MCF 10A (cell line): ENCODE results near the gene RHPN2. TPM values are rescaled to one million over a fixed set of nuclear protein-coding genes. Genes with fewer than 3 reads are reported as not detected.

Experiments
- BruUV-seq: library from RNA; stranded (reverse); fragments of 400-500 nt; replicated peaks from 2 replicates; lab custom pipeline; 2021; lab: Mats Ljungman, UMichigan
- CTCF ChIA-PET: fragments of 300-600 bp; sonication (Branson Sonifier 250); formaldehyde crosslinking; extraction: SDS; loops from one replicate; lab custom pipeline; 2021; ENCODE audit warnings: antibody characterized with exemption, inconsistent platforms; lab: Yijun Ruan, JAX
- POLR2A ChIA-PET: fragments of 300-600, 350-650 bp; sonication (Branson Sonifier 250); formaldehyde crosslinking; extraction: SDS; loops from one replicate; lab custom pipeline; 2020; ENCODE audit warnings: antibody characterized with exemption, inconsistent platforms; lab: Yijun Ruan, JAX
- DNase-seq: peaks from one replicate; pipeline ENCODE4 v3.0.0-alpha.2; 2018; ENCODE audit not compliant: unreplicated experiment
- H3K27ac Mint-ChIP-seq: one replicate; pipeline ENCODE4 v1.8.0; 2022; ENCODE audit warnings: mild to moderate bottlenecking, low read depth, mixed read lengths; ENCODE audit not compliant: unreplicated experiment
- H3K27me3 Mint-ChIP-seq: one replicate; pipeline ENCODE4 v1.8.0; 2022; ENCODE audit warnings: mixed read lengths; ENCODE audit not compliant: insufficient read depth, unreplicated experiment
- H3K36me3 Mint-ChIP-seq: one replicate; pipeline ENCODE4 v1.8.0; 2022; ENCODE audit warnings: mild to moderate bottlenecking, moderate library complexity, mixed read lengths; ENCODE audit not compliant: insufficient read depth, unreplicated experiment
- H3K4me1 Mint-ChIP-seq: one replicate; pipeline ENCODE4 v1.8.0; 2022; ENCODE audit warnings: mixed read lengths; ENCODE audit not compliant: insufficient read depth, unreplicated experiment
- H3K4me3 Mint-ChIP-seq: one replicate; pipeline ENCODE4 v1.8.0; 2022; ENCODE audit warnings: mild to moderate bottlenecking, moderate library complexity, mixed read lengths; ENCODE audit not compliant: unreplicated experiment
- H3K9me3 Mint-ChIP-seq: one replicate; pipeline ENCODE4 v1.8.0; 2022; ENCODE audit warnings: mixed read lengths; ENCODE audit not compliant: unreplicated experiment
- intact Hi-C: fragments of 100-400 bp; cut with micrococcal nuclease; formaldehyde crosslinking; loops from 2 replicates; pipeline ENCODE4 v1.14.1; 2022
- total RNA-seq: library from RNA; stranded (reverse); gene quantifications from 2 replicates; pipeline ENCODE4 v1.2.3, GENCODE V29; 2022
- TF ChIP-seq, protein P1 (sequence below): fragments of 200-600 bp; IDR thresholded peaks from one replicate; pipeline ENCODE4 v1.8.0; 2022; ENCODE audit warnings: antibody characterized with exemption, mild to moderate bottlenecking; ENCODE audit not compliant: unreplicated experiment

The RHPN2 gene
- total RNA-seq, 1 experiment from 2014 or later, result 5.5 TPM

DNA sequence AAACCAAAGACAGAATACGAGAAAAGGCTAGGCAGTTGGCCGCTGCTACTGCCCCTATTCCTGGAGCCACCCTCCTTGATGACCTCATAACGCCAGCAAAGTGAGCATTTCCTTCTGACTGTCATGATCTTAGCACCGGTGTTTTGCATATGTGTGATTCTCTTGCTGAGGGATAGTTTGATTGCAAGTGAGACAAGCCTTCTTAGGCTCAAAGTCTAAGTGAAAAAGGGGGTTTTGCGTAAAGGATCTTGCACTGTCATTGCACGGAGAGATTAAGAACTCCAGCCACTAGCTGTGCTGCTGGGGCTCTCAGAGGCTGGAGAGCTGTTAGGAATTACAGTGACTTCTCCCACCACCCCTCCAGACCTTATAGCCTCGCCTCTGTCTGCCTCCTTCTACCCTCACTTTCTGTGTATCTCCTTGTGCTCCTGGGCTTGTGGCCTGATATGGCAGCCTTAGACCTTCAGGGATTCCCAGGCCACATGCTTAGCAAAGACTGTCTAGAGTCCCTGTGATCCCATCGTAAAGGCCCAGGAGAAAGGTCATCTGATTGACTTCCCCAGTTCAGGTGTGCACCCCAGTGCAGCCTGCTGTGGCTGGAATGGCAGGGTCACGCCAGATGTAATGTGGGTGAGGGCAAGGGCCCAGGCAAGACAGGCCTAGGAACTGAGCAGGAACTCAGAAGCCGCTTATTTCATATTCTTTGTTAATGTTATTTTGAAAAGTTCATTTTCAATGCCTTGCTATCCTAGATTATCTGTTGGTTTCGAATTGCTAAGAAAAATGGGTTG is 28.9 kb upstream of the RHPN2 start:
- DNase-seq, result no peak
- intact Hi-C loops, result no loop called here
- Mint-ChIP-seq H3K27ac (no peak overlapping the region), H3K4me1 (peaks cover 12% of the 10 kb centered on the region), H3K4me3 (no peak overlapping the region), H3K9me3 (no peaks in the 10 kb centered on the region), H3K36me3 (peaks cover 75% of the 10 kb centered on the region), H3K27me3 (no peaks in the 10 kb centered on the region)
- no TSS peak for BruUV-seq
- ChIA-PET POLR2A (interaction anchor here (0.6 to 0.7 kb wide), 2 partner anchors 11 to 46 kb away, joined by 3 read pairs; no protein-coding TSS in a partner anchor), CTCF (no interaction called here)
- TF ChIP-seq, protein P1, sequence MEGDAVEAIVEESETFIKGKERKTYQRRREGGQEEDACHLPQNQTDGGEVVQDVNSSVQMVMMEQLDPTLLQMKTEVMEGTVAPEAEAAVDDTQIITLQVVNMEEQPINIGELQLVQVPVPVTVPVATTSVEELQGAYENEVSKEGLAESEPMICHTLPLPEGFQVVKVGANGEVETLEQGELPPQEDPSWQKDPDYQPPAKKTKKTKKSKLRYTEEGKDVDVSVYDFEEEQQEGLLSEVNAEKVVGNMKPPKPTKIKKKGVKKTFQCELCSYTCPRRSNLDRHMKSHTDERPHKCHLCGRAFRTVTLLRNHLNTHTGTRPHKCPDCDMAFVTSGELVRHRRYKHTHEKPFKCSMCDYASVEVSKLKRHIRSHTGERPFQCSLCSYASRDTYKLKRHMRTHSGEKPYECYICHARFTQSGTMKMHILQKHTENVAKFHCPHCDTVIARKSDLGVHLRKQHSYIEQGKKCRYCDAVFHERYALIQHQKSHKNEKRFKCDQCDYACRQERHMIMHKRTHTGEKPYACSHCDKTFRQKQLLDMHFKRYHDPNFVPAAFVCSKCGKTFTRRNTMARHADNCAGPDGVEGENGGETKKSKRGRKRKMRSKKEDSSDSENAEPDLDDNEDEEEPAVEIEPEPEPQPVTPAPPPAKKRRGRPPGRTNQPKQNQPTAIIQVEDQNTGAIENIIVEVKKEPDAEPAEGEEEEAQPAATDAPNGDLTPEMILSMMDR, result no peak

DNA sequence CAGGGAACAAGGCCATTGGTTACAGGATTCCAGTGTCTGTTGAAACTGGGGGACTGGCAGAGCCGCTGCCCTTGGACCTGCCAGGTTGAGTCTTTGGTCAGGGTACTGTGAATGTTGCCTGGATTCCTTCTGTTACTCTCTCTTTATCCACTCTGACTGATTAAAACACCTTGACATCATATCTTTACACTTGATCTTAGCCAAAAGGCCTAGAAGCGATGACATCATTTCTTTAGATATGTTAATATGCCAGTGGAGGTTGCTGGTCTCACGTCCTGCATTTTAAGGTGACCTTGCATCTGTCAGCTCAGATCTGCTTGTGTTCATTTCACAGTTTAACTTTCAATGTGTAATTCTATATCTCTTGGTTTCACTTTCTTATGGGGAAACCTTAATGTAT is 25.5 kb upstream of the RHPN2 start:
- intact Hi-C loops, result no loop called here
- DNase-seq, result no peak
- BruUV-seq, result no TSS peak
- POLR2A ChIA-PET, result interaction anchor here (1.2 kb wide), 1 partner anchor 9 kb away, joined by 6 read pairs; the partner anchor contains the start of gene GPATCH1
- TF ChIP-seq, protein P1, result no peak
- Mint-ChIP-seq H3K4me3 (no peak overlapping the region), H3K4me1 (no peaks in the 10 kb centered on the region), H3K27me3 (no peaks in the 10 kb centered on the region), H3K9me3 (no peaks in the 10 kb centered on the region), H3K27ac (no peak overlapping the region), H3K36me3 (peaks cover 60% of the 10 kb centered on the region)
- CTCF ChIA-PET, result interaction anchor here (0.7 kb wide), 1 partner anchor 593 kb away, joined by 3 read pairs; no protein-coding TSS in a partner anchor

DNA sequence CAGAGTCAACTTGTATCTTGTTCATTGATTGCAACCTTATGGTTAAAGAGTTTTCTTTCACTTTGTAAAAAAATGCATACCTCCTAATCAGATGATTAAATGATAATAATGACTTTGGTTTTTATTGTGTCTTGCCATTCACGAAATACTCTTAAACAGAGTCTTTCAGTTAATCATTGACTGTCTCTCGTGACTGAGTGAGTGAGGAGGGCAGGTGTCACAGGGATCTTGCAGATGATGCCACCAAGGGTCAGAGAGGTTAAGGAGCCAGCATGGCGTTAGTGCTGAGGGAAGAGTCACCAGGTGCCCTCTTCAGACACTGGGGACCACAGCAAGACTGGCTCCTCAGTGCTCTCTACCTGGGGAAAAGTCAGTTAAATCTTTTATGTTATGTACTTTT is 24.3 kb upstream of the RHPN2 start:
- Mint-ChIP-seq H3K4me1 (no peaks in the 10 kb centered on the region), H3K27ac (no peak overlapping the region), H3K36me3 (peaks cover 57% of the 10 kb centered on the region), H3K9me3 (no peaks in the 10 kb centered on the region), H3K4me3 (no peak overlapping the region), H3K27me3 (no peaks in the 10 kb centered on the region)
- ChIA-PET CTCF (no interaction called here), POLR2A (no interaction called here)
- no TSS peak for BruUV-seq
- intact Hi-C loops, result no loop called here
- TF ChIP-seq, protein P1, result no peak
- no peak for DNase-seq

DNA sequence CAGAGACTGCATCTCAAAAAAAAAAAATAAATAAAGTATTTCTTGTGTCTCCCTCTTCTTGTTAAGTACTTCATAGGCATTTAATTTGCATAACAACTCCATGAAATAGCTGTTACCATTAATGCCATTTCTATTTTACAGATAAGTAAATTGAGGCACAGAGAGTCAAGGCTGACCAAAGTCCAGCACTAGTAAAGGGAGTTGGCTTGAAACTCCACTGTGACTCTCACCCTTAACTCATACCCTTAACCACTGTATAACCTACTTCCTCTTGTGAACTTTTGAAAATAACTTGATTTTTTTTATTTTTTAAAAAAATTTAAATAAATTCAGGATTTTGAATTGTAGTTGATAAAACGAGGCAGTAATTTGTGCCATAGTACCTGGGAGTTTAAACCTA is 22.3 kb upstream of the RHPN2 start:
- no peak overlapping the region for H3K4me3 Mint-ChIP-seq
- TF ChIP-seq, protein P1, result no peak
- H3K36me3 Mint-ChIP-seq, result peaks cover 42% of the 10 kb centered on the region
- no peaks in the 10 kb centered on the region for H3K9me3 Mint-ChIP-seq
- intact Hi-C loops, result no loop called here
- H3K4me1 Mint-ChIP-seq, result peaks cover 2% of the 10 kb centered on the region
- no peaks in the 10 kb centered on the region for H3K27me3 Mint-ChIP-seq
- ChIA-PET CTCF (interaction anchor here (0.6 kb wide), 1 partner anchor 435 kb away, joined by 3 read pairs; the partner anchor contains the start of gene PEPD), POLR2A (no interaction called here)
- no peak for DNase-seq
- BruUV-seq, result no TSS peak
- no peak overlapping the region for H3K27ac Mint-ChIP-seq
